Stimulated activated CD4-positive, alpha-beta T cell treated with anti-CD3 and anti-CD28 coated beads, Interleukin-15, amount 100 ng/mL, for 1 hour (primary cell): ENCODE results near the gene C3.

ENCODE experiments used
- DNase-seq, 2 donors: peaks; one replicate each; pipeline ENCODE4 v3.0.0-alpha.2; 2020; ENCODE audit warnings: low read depth in 1 of 2, low spot score in 1 of 2

C3 gene

GRCh38 chr19:6731822-6732221 is 11.4 kb upstream of the C3 start:
- DNase-seq, result no peak

- no peak for DNase-seq
Measured at GRCh38 chr19:6730941-6731670, 10.7 kb upstream of the C3 start.

- DNase-seq, result peak in 1 of 2 donors; percentile 32
Measured at GRCh38 chr19:6730153-6730804, 9.8 kb upstream of the C3 start.

- DNase-seq, result no peak
Measured at GRCh38 chr19:6729573-6730152, 9.2 kb upstream of the C3 start.

- no peak for DNase-seq
Measured at GRCh38 chr19:6728346-6728745, 7.9 kb upstream of the C3 start.

GRCh38 chr19:6725513-6726231 is 5.2 kb upstream of the C3 start:
- no peak for DNase-seq

- DNase-seq, result no peak
Measured at GRCh38 chr19:6724631-6725492, 4.4 kb upstream of the C3 start.

- DNase-seq, result no peak
Measured at GRCh38 chr19:6723738-6724137, 3.3 kb upstream of the C3 start.

- DNase-seq, result no peak
Measured at GRCh38 chr19:6723108-6723618, 2.7 kb upstream of the C3 start.

GRCh38 chr19:6721773-6722172 is 1.3 kb upstream of the C3 start:
- no peak for DNase-seq

GRCh38 chr19:6721138-6721474 is 656 bp upstream of the C3 start:
- DNase-seq, result no peak

- DNase-seq, result no peak
Measured at GRCh38 chr19:6719992-6720368, 470 bp downstream of the C3 start.

- DNase-seq, result no peak
Measured at GRCh38 chr19:6719540-6719861, 949 bp downstream of the C3 start.

- DNase-seq, result no peak
Measured at GRCh38 chr19:6718741-6719539, 1.5 kb downstream of the C3 start.

- DNase-seq, result no peak
Measured at GRCh38 chr19:6718111-6718740, 2.2 kb downstream of the C3 start.

- no peak for DNase-seq
Measured at GRCh38 chr19:6717441-6717971, 2.9 kb downstream of the C3 start.

GRCh38 chr19:6717036-6717435 is 3.4 kb downstream of the C3 start:
- no peak for DNase-seq

- no peak for DNase-seq
Measured at GRCh38 chr19:6716610-6716970, 3.9 kb downstream of the C3 start.

GRCh38 chr19:6714749-6715555 is 5.5 kb downstream of the C3 start:
- no peak for DNase-seq
